Thoracic aorta (tissue), 2 donors: Measurements from ENCODE around the gene CEP68. TPM values are rescaled to one million over a fixed set of nuclear protein-coding genes. Genes with fewer than 3 reads are reported as not detected.

Source experiments
- ATAC-seq: fragments of 150-250 bp; one replicate; pipeline ENCODE4 v1.8.0; 2017; ENCODE audit warnings: low read depth; ENCODE audit not compliant: insufficient number of reproducible peaks, low FRiP score
- DNase-seq: peaks from one replicate; pipeline ENCODE4 v3.0.0-alpha.2; 2020; ENCODE audit warnings: low spot score
- H3K27ac ChIP-seq, 2 donors: fragments of 200-600 bp; sonication (generic); 1 replicate in 1 of 2; 2 replicates in 1 of 2; pipeline ENCODE4 v1.5.1; 2016; ENCODE audit warnings: mild to moderate bottlenecking in 2 of 2, moderate library complexity in 2 of 2
- H3K27me3 ChIP-seq: fragments of 200-600 bp; sonication (generic); replicated peaks from 2 replicates; pipeline ENCODE4 v1.6.0; 2016; ENCODE audit warnings: mild to moderate bottlenecking; ENCODE audit not compliant: insufficient read depth
- H3K36me3 ChIP-seq: fragments of 200-600 bp; sonication (generic); one replicate; pipeline ENCODE4 v1.5.1; 2016
- H3K4me1 ChIP-seq, 2 donors: fragments of 200-600 bp; sonication (generic); 1 replicate in 1 of 2; 2 replicates in 1 of 2; pipeline versions ENCODE4 v1.5.1 to v1.6.0; 2016; ENCODE audit warnings: low read depth in 2 of 2, mild to moderate bottlenecking in 1 of 2; ENCODE audit not compliant: control insufficient read depth in 1 of 2
- H3K4me3 ChIP-seq: fragments of 200-600 bp; sonication (generic); 2 replicates; pipeline ENCODE4 v1.5.1; 2016; ENCODE audit warnings: mild to moderate bottlenecking
- H3K9me3 ChIP-seq: fragments of 200-600 bp; sonication (generic); 2 replicates; pipeline ENCODE4 v1.5.1; 2016
- CTCF ChIP-seq: fragments of 200-600 bp; sonication (generic); IDR thresholded peaks from one replicate; pipeline ENCODE4 v1.5.1; 2019; ENCODE audit warnings: antibody characterized with exemption
- total RNA-seq, 2 donors: library from RNA; depleted of rRNA; stranded (reverse); fragments of >200 nt; gene quantifications; one replicate each; pipeline versions ENCODE4 v1.1.0 to v1.2.3, GENCODE V29; 2016

Gene CEP68
- total RNA-seq, 2 donors from 2014 or later, result 28.8 to 31.3 TPM

- Histone ChIP-seq H3K4me1 (peaks cover 48 to 65% of the 10 kb centered on the region in 2 donors), H3K27ac (no peak overlapping the region), H3K4me3 (no peak overlapping the region), H3K27me3 (no peaks in the 10 kb centered on the region), H3K9me3 (no peaks in the 10 kb centered on the region), H3K36me3 (peaks cover 25% of the 10 kb centered on the region)
- no peak for TF ChIP-seq CTCF
- ATAC-seq (no peak), DNase-seq (no peak)
These were observed 16.2 kb downstream of the CEP68 start for GRCh38 chr2:65072181-65072970.

DNA sequence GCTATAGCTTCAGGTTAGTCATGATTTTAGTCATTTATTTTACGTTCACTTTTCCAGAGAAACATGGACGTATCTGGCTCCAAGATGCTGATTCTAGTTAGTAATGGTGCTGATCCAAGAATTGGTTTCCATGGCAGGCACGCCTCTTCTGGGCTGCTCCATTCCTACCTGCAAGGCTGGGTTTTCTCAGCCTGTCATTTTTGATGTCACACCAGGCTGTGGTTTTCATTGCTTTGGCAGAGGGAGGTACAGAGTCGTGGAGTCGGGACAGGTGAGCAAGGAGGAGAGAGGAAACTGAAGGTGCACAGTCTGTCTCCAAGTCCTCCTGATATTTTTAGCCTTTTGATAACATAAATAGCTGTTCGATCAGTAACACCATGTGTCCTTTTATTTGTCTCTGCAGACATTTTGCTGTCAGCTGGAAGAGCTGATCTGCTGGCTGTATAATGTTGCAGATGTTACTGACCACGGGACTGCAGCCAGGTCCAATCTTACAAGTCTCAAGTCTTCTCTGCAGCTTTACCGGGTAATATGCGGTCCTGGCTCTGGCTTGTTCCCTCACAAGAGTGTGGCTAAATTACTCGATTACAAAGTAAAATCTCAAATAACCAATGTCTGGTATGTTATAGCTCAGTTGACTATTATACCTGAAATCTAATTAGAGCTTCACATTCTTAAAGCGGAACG is 17.8 kb downstream of the CEP68 start:
- Histone ChIP-seq H3K36me3 (peaks cover 30% of the 10 kb centered on the region), H3K27me3 (no peaks in the 10 kb centered on the region), H3K4me3 (no peak overlapping the region), H3K9me3 (no peaks in the 10 kb centered on the region), H3K4me1 (peaks cover 37 to 52% of the 10 kb centered on the region in 2 donors), H3K27ac (no peak overlapping the region)
- ATAC-seq (no peak), DNase-seq (no peak)
- no peak for TF ChIP-seq CTCF

GRCh38 chr2:65075176-65075575 is 19.0 kb downstream of the CEP68 start:
- DNase-seq (no peak), ATAC-seq (no peak)
- Histone ChIP-seq H3K36me3 (peaks cover 36% of the 10 kb centered on the region), H3K4me3 (no peak overlapping the region), H3K27ac (peak overlapping the region; percentile 31 to 46), H3K9me3 (no peaks in the 10 kb centered on the region), H3K27me3 (no peaks in the 10 kb centered on the region), H3K4me1 (peaks cover 26 to 40% of the 10 kb centered on the region in 2 donors)
- TF ChIP-seq CTCF, result no peak

DNA sequence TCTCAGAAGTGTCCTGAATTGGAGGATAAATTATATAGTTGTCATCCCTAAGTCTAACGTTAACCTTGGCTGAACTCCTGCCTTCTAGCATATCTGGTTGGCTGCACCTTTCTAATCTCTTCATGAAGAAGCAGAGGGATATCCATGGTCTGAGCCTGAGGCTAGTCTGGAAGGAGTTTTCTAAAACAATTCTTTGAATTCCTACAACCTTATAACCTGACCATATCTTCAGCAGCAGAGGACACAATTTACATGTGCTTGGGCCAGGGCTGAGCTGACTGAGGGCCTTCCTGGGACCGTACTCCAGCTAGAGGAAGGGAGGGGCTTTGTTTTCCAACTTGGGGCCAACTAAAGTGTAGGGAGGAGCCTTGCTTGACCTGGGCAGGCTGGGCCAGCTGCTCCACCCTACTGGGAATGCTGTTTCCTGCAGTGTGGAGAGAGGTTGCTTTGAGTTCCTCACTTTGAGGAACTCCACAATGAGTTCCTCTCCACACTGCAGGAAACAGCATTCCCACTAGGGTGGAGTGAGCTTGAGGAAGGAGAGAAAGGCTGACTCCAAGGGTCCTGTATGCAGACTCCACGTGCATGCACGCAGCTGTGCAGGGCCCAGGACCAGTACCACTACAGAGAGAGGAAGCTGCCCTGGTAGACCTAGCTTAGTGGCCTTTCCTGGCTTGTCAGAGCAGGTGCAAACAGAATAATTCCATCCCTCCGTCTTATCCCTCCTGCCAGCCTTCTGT is 19.6 kb downstream of the CEP68 start:
- Histone ChIP-seq H3K9me3 (no peaks in the 10 kb centered on the region), H3K4me1 (peaks cover 22 to 37% of the 10 kb centered on the region in 2 donors), H3K4me3 (no peak overlapping the region), H3K27ac (peak overlapping the region; percentile 31 to 46), H3K36me3 (peaks cover 36% of the 10 kb centered on the region), H3K27me3 (no peaks in the 10 kb centered on the region)
- DNase-seq, result no peak
- no peak for TF ChIP-seq CTCF
- ATAC-seq, result peak; percentile 18

- no peak for DNase-seq
- H3K27ac ChIP-seq, result peak overlapping the region; percentile 31 to 46
These were observed 20.1 kb downstream of the CEP68 start for GRCh38 chr2:65076345-65076710.

More at GRCh38 chr2:65076345-65076710, 20.1 kb downstream of the CEP68 start:
- H3K36me3 ChIP-seq, result peaks cover 30% of the 10 kb centered on the region
- H3K9me3 ChIP-seq, result no peaks in the 10 kb centered on the region
- no peak for TF ChIP-seq CTCF
- peak; percentile 50 for ATAC-seq
- no peaks in the 10 kb centered on the region for H3K27me3 ChIP-seq
- peaks cover 22 to 37% of the 10 kb centered on the region in 2 donors for H3K4me1 ChIP-seq
- no peak overlapping the region for H3K4me3 ChIP-seq
